B cell (primary cell): Measurements from ENCODE around the gene EYA4.

Source experiments
- EZH2 ChIP-seq: IDR thresholded peaks from 2 replicates; pipeline ENCODE4 v1.6.1; 2012; ENCODE audit warnings: borderline replicate concordance, low read depth, mild to moderate bottlenecking, moderate library complexity, low read length; ENCODE audit not compliant: insufficient read depth, poor library complexity, severe bottlenecking
- TF ChIP-seq, protein P1 (sequence below): fragments of 200-600 bp; IDR thresholded peaks from one replicate; pipeline ENCODE4 v1.8.0; 2022; ENCODE audit warnings: antibody characterized with exemption, mild to moderate bottlenecking

DNA sequence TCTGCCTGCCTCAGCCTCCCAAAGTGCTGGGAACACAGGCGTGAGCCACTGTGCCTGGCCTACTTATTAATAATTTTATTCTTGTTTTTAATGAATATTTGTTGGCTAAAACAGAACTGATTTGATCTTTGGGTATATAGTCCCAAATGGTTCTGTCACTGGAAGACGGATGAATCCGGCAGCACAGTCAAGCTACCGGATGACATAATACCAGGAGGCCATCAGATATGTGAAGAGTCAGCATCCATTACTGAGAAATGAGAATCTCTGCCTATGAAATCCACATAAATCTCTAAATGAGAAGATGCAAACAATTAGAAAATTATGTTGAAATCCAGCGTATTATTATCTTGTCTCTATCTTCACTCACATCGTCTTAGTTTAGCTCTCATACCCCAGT is 263.0 kb downstream of the EYA4 start:
- TF ChIP-seq, protein P1, sequence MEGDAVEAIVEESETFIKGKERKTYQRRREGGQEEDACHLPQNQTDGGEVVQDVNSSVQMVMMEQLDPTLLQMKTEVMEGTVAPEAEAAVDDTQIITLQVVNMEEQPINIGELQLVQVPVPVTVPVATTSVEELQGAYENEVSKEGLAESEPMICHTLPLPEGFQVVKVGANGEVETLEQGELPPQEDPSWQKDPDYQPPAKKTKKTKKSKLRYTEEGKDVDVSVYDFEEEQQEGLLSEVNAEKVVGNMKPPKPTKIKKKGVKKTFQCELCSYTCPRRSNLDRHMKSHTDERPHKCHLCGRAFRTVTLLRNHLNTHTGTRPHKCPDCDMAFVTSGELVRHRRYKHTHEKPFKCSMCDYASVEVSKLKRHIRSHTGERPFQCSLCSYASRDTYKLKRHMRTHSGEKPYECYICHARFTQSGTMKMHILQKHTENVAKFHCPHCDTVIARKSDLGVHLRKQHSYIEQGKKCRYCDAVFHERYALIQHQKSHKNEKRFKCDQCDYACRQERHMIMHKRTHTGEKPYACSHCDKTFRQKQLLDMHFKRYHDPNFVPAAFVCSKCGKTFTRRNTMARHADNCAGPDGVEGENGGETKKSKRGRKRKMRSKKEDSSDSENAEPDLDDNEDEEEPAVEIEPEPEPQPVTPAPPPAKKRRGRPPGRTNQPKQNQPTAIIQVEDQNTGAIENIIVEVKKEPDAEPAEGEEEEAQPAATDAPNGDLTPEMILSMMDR, result no peak
- no peak for TF ChIP-seq EZH2
